Osteocyte (in vitro differentiated cells): ENCODE measurements around the gene SMARCA4. TPM values are rescaled to one million over a fixed set of nuclear protein-coding genes. Genes with fewer than 3 reads are reported as not detected.

ENCODE experiments used
- DNase-seq: peaks from one replicate; pipeline ENCODE4 v3.0.0; 2021; ENCODE audit warnings: mixed read lengths; ENCODE audit not compliant: unreplicated experiment; ENCODE audit errors: extremely low spot score
- H3K27ac Mint-ChIP-seq: one replicate; pipeline ENCODE4 v1.8.0; 2021; ENCODE audit warnings: mild to moderate bottlenecking, mixed read lengths; ENCODE audit not compliant: unreplicated experiment
- H3K27me3 Mint-ChIP-seq: one replicate; pipeline ENCODE4 v1.8.0; 2021; ENCODE audit warnings: mixed read lengths; ENCODE audit not compliant: unreplicated experiment
- H3K36me3 Mint-ChIP-seq: one replicate; pipeline ENCODE4 v1.8.0; 2021; ENCODE audit warnings: mixed read lengths; ENCODE audit not compliant: unreplicated experiment
- H3K4me1 Mint-ChIP-seq: one replicate; pipeline ENCODE4 v1.8.0; 2021; ENCODE audit warnings: mixed read lengths; ENCODE audit not compliant: unreplicated experiment
- H3K4me3 Mint-ChIP-seq: one replicate; pipeline ENCODE4 v1.8.0; 2021; ENCODE audit warnings: mild to moderate bottlenecking, moderate library complexity, mixed read lengths; ENCODE audit not compliant: unreplicated experiment
- H3K9me3 Mint-ChIP-seq: one replicate; pipeline ENCODE4 v1.8.0; 2021; ENCODE audit warnings: mixed read lengths; ENCODE audit not compliant: unreplicated experiment
- CTCF ChIP-seq: fragments of 200-600 bp; sonication (generic); IDR thresholded peaks from 2 replicates; pipeline ENCODE4 v1.5.0; 2021; ENCODE audit warnings: antibody characterized with exemption, mild to moderate bottlenecking, moderate library complexity
- total RNA-seq: library from RNA; stranded (reverse); gene quantifications from 2 replicates; pipeline ENCODE4 v1.2.1, GENCODE V29; 2021

Gene SMARCA4
- total RNA-seq, 1 donor from 2014 or later = 131 TPM

- DNase-seq = no peak
- Mint-ChIP-seq H3K27me3 (no peaks in the 10 kb centered on the region), H3K36me3 (peaks cover 21% of the 10 kb centered on the region), H3K9me3 (no peaks in the 10 kb centered on the region), H3K27ac (no peak overlapping the region), H3K4me3 (no peak overlapping the region), H3K4me1 (peaks cover 3% of the 10 kb centered on the region)
- TF ChIP-seq CTCF = no peak
Measured at GRCh38 chr19:10920781-10921180, 40.0 kb upstream of the SMARCA4 start.

GRCh38 chr19:10921199-10921909 lies 39.5 kb upstream of the SMARCA4 start:
- H3K27me3 Mint-ChIP-seq = no peaks in the 10 kb centered on the region

GRCh38 chr19:10921910-10922637 lies 38.8 kb upstream of the SMARCA4 start:
- peaks cover under 1% of the 10 kb centered on the region for H3K4me1 Mint-ChIP-seq
- DNase-seq = no peak
- TF ChIP-seq CTCF = no peak
- H3K27me3 Mint-ChIP-seq = no peaks in the 10 kb centered on the region
- no peak overlapping the region for H3K4me3 Mint-ChIP-seq
- no peak overlapping the region for H3K27ac Mint-ChIP-seq
- H3K9me3 Mint-ChIP-seq = no peaks in the 10 kb centered on the region
- H3K36me3 Mint-ChIP-seq = peaks cover 21% of the 10 kb centered on the region

More at GRCh38 chr19:10921199-10921909, 39.5 kb upstream of the SMARCA4 start:
- H3K4me3 Mint-ChIP-seq = no peak overlapping the region
- no peak overlapping the region for H3K27ac Mint-ChIP-seq
- H3K4me1 Mint-ChIP-seq = no peaks in the 10 kb centered on the region
- H3K36me3 Mint-ChIP-seq = peaks cover 21% of the 10 kb centered on the region
- no peaks in the 10 kb centered on the region for H3K9me3 Mint-ChIP-seq
- TF ChIP-seq CTCF = no peak
- DNase-seq = no peak

GRCh38 chr19:10922638-10923014 lies 38.2 kb upstream of the SMARCA4 start:
- no peak overlapping the region for H3K27ac Mint-ChIP-seq
- peaks cover 6% of the 10 kb centered on the region for H3K4me1 Mint-ChIP-seq
- no peak overlapping the region for H3K4me3 Mint-ChIP-seq
- H3K27me3 Mint-ChIP-seq = no peaks in the 10 kb centered on the region
- no peaks in the 10 kb centered on the region for H3K9me3 Mint-ChIP-seq
- H3K36me3 Mint-ChIP-seq = peaks cover 21% of the 10 kb centered on the region
- no peak for TF ChIP-seq CTCF
- DNase-seq = no peak
